GM23248 (cell line): Measurements from ENCODE around the gene CHD9. TPM values are rescaled to one million over a fixed set of nuclear protein-coding genes. Genes with fewer than 3 reads are reported as not detected.

ENCODE experiments used
- DNase-seq: peaks from one replicate; pipeline ENCODE4 v3.0.0-alpha.2; 2015
- H2AFZ ChIP-seq: fragments of 200-600 bp; sonication (generic); 2 replicates; pipeline ENCODE4 v1.6.1; 2016; ENCODE audit warnings: antibody characterized with exemption
- H3F3A ChIP-seq: fragments of 200-600 bp; sonication (generic); 2 replicates; pipeline ENCODE4 v1.6.1; 2016; ENCODE audit warnings: mild to moderate bottlenecking, antibody characterized with exemption, mixed run types; ENCODE audit not compliant: insufficient read depth
- H3K27ac ChIP-seq: fragments of 200-600 bp; sonication (generic); 2 replicates; pipeline ENCODE4 v1.5.1; 2016; ENCODE audit warnings: mild to moderate bottlenecking
- H3K27me3 ChIP-seq: fragments of 200-600 bp; sonication (generic); replicated peaks from 2 replicates; pipeline ENCODE4 v1.6.1; 2016; ENCODE audit warnings: mild to moderate bottlenecking; ENCODE audit not compliant: insufficient read depth
- H3K36me3 ChIP-seq: fragments of 200-600 bp; sonication (generic); 2 replicates; pipeline ENCODE4 v1.6.1; 2016; ENCODE audit warnings: low read depth, mild to moderate bottlenecking
- H3K4me1 ChIP-seq: fragments of 200-600 bp; sonication (generic); 2 replicates; pipeline ENCODE4 v1.6.1; 2016; ENCODE audit warnings: mild to moderate bottlenecking; ENCODE audit not compliant: insufficient read depth
- H3K4me2 ChIP-seq: fragments of 200-600 bp; sonication (generic); one replicate; pipeline ENCODE4 v1.6.1; 2016; ENCODE audit warnings: mild to moderate bottlenecking; ENCODE audit not compliant: unreplicated experiment
- H3K4me3 ChIP-seq: fragments of 200-600 bp; sonication (generic); 2 replicates; pipeline ENCODE4 v1.5.1; 2016; ENCODE audit warnings: mild to moderate bottlenecking
- H3K79me2 ChIP-seq: fragments of 200-600 bp; sonication (generic); 2 replicates; pipeline ENCODE4 v1.6.1; 2016; ENCODE audit warnings: mild to moderate bottlenecking; ENCODE audit not compliant: insufficient read depth
- H3K9ac ChIP-seq: fragments of 200-600 bp; sonication (generic); 2 replicates; pipeline ENCODE4 v1.6.1; 2016; ENCODE audit warnings: mild to moderate bottlenecking
- H3K9me2 ChIP-seq: fragments of 200-600 bp; sonication (generic); 2 replicates; pipeline ENCODE4 v1.6.1; 2016; ENCODE audit warnings: mixed run types, mild to moderate bottlenecking, moderate library complexity; ENCODE audit not compliant: insufficient read depth
- H3K9me3 ChIP-seq: fragments of 200-600 bp; sonication (generic); one replicate; pipeline ENCODE4 v1.6.1; 2017; ENCODE audit warnings: low read depth
- H4K20me1 ChIP-seq: fragments of 200-600 bp; sonication (generic); 2 replicates; pipeline ENCODE4 v1.6.0; 2016; ENCODE audit not compliant: insufficient read depth
- EZH2 ChIP-seq: fragments of 200-600 bp; sonication (generic); IDR thresholded peaks from 2 replicates; pipeline ENCODE4 v1.6.1; 2018; ENCODE audit warnings: antibody characterized with exemption, mild to moderate bottlenecking; ENCODE audit not compliant: insufficient read depth, poor library complexity, severe bottlenecking
- EZH2phosphoT487 ChIP-seq: fragments of 200-600 bp; sonication (generic); IDR thresholded peaks from 2 replicates; pipeline ENCODE4 v1.6.1; 2018; ENCODE audit warnings: antibody characterized with exemption, moderate library complexity, mild to moderate bottlenecking, low read depth; ENCODE audit not compliant: insufficient read depth
- WGBS, 2 experiments: methylation state at CpG; one replicate each; pipeline ENCODE4 v1.1.6; 2015 to 2017; ENCODE audit warnings: low lambda C conversion rate in 2 of 2, low coverage in 1 of 2; ENCODE audit errors: missing lambda C conversion rate in 2 of 2; 5-methylcytosine and 5-hydroxymethylcytosine counted together
- in situ Hi-C: fragments of 300-500 bp; cut with MboI; formaldehyde crosslinking; loops from 2 replicates; pipeline ENCODE4 v1.15.0; 2020
- polyA plus RNA-seq: library from polyadenylated mRNA; unstranded; fragments of >200 nt; fragmentation: Nextera tagmentation; extraction: Ambion mirVana; gene quantifications from 2 replicates; pipeline ENCODE4 v1.2.1, GENCODE V29; 2016
- total RNA-seq: library from RNA; depleted of rRNA; stranded (reverse); fragments of >200 nt; shearing (Covaris generic); gene quantifications from 2 replicates; pipeline ENCODE4 v1.2.3, GENCODE V29; 2014

Gene CHD9
- total and polyA plus RNA-seq, 2 experiments from 2014 or later: 20.5 to 47.4 TPM

- H3K36me3 ChIP-seq: no peaks in the 10 kb centered on the region
- 64 to 68% methylated on average over 4 of the region's 4 CpGs for WGBS, 2 experiments
- no peak overlapping the region for H3K4me2 ChIP-seq
- H3F3A ChIP-seq: peaks cover 27% of the 10 kb centered on the region
- in situ Hi-C loops: no loop called here
- no peak overlapping the region for H3K4me3 ChIP-seq
- no peak for DNase-seq
- H2AFZ ChIP-seq: no peak overlapping the region
- H3K27me3 ChIP-seq: no peaks in the 10 kb centered on the region
- TF ChIP-seq EZH2: no peak
- TF ChIP-seq EZH2phosphoT487: no peak
- H3K27ac ChIP-seq: no peak overlapping the region
- peaks cover 75% of the 10 kb centered on the region for H3K79me2 ChIP-seq
- H3K4me1 ChIP-seq: peaks cover 18% of the 10 kb centered on the region
- H4K20me1 ChIP-seq: no peaks in the 10 kb centered on the region
- no peaks in the 10 kb centered on the region for H3K9me2 ChIP-seq
- no peaks in the 10 kb centered on the region for H3K9me3 ChIP-seq
- H3K9ac ChIP-seq: no peak overlapping the region
These were observed 49.0 kb downstream of the CHD9 start for GRCh38 chr16:53103811-53104210.

GRCh38 chr16:53105565-53105964, 50.8 kb downstream of the CHD9 start:
- peaks cover 91% of the 10 kb centered on the region for H3K79me2 ChIP-seq
- in situ Hi-C loops: no loop called here

GRCh38 chr16:53111078-53111791, 56.4 kb downstream of the CHD9 start:
- Histone ChIP-seq H3K9ac (0 out of 2 replicates have a peak overlapping the region, but pooled peaks have one; percentile 9), H3F3A (peaks cover 13% of the 10 kb centered on the region; the same call in 1 of the 2 replicates), H3K27ac (peak overlapping the region; percentile 29), H2AFZ (0 out of 2 replicates have a peak overlapping the region, but pooled peaks have one; percentile 11), H3K9me2 (no peaks in the 10 kb centered on the region), H4K20me1 (no peaks in the 10 kb centered on the region), H3K36me3 (no peaks in the 10 kb centered on the region), H3K27me3 (no peaks in the 10 kb centered on the region), H3K4me3 (no peak overlapping the region), H3K79me2 (peaks cover 81% of the 10 kb centered on the region), H3K4me1 (peaks cover 11% of the 10 kb centered on the region; the same call in 1 of the 2 replicates), H3K9me3 (no peaks in the 10 kb centered on the region), H3K4me2 (no peak overlapping the region)
- DNase-seq: peak; percentile 62
- TF ChIP-seq EZH2 (no peak), EZH2phosphoT487 (no peak)
- in situ Hi-C loops: no loop called here
- WGBS, 2 experiments: 47 to 53% methylated on average over 5 of the region's 5 CpGs

More at GRCh38 chr16:53105565-53105964, 50.8 kb downstream of the CHD9 start:
- Histone ChIP-seq H3K4me1 (0 out of 2 replicates have a peak, but pooled peaks cover 1% of the 10 kb centered on the region), H3K27ac (no peak overlapping the region), H3K4me2 (no peak overlapping the region), H2AFZ (no peak overlapping the region), H3K9me2 (no peaks in the 10 kb centered on the region), H3K9ac (no peak overlapping the region), H4K20me1 (no peaks in the 10 kb centered on the region), H3K4me3 (no peak overlapping the region), H3F3A (peaks cover 12% of the 10 kb centered on the region), H3K9me3 (no peaks in the 10 kb centered on the region), H3K27me3 (no peaks in the 10 kb centered on the region), H3K36me3 (no peaks in the 10 kb centered on the region)
- TF ChIP-seq EZH2 (no peak), EZH2phosphoT487 (no peak)
- 98 to 99% methylated on average over 5 of the region's 5 CpGs for WGBS, 2 experiments
- DNase-seq: no peak

- Histone ChIP-seq H3K27ac (peak overlapping the region; percentile 29; the same call in 1 of the 2 replicates), H3K9me3 (no peaks in the 10 kb centered on the region), H3F3A (peaks cover 13% of the 10 kb centered on the region; the same call in 1 of the 2 replicates), H4K20me1 (no peaks in the 10 kb centered on the region), H3K79me2 (peaks cover 76% of the 10 kb centered on the region), H3K9ac (no peak overlapping the region), H3K36me3 (no peaks in the 10 kb centered on the region), H3K4me1 (peaks cover 11% of the 10 kb centered on the region; the same call in 1 of the 2 replicates), H3K27me3 (no peaks in the 10 kb centered on the region), H3K4me3 (no peak overlapping the region), H2AFZ (no peak overlapping the region), H3K9me2 (no peaks in the 10 kb centered on the region), H3K4me2 (peak overlapping the region; percentile 8)
- no peak for DNase-seq
- 13 to 16% methylated on average over 1 of the region's 1 CpG for WGBS, 2 experiments
- TF ChIP-seq EZH2 (no peak), EZH2phosphoT487 (no peak)
- in situ Hi-C loops: no loop called here
These were observed 57.2 kb downstream of the CHD9 start for GRCh38 chr16:53112015-53112414.
